Measurements from ENCODE around the gene TNIK.

DNA sequence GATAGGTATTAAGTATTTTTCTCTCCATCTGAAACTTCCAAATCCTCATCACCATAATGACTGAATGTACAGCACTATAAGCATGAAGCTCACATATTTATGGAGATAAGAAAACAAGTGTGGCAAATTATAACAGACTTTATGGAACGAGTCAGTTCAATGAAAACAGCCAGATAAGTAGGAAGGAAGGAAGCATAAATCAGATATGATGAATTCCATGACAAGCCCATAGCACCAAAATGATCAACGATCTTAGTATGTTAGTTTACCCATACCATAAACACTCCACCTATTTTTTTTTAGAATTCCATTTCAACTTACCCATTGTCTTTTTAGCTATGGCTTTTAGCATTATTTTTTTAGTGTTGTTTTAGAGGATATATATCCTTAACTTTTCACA, 169.5 kb downstream of the TNIK start:
- TF ChIP-seq CTCF (IDR thresholded peaks at IDR 0.05) (no peak), POLR2A (IDR thresholded peaks at IDR 0.05) (no peak), POLR2AphosphoS5 (IDR thresholded peaks at IDR 0.05) (no peak)

Measured in breast epithelium (tissue), 3 donors.